ENCODE data around the gene STUB1. TPM values are rescaled to one million over a fixed set of nuclear protein-coding genes. Genes with fewer than 3 reads are reported as not detected.
A peak's percentile ranks its signal among the peaks of the same experiment; 100 is the strongest.

The STUB1 gene
- total RNA-seq, 2 experiments from 2014 or later, result 72.4 to 85.5 TPM

- Histone ChIP-seq H3K27ac (ENCODE audit: low read depth, low read length, poor library complexity, severe bottlenecking) (peak overlapping the region; percentile 77), H3K79me2 (ENCODE audit: insufficient read depth, low read depth, low read length) (peaks cover 8% of the 10 kb centered on the region; the same call in 1 of the 2 replicates), H3K9me2 (ENCODE audit: insufficient read depth, low read length) (no peaks in the 10 kb centered on the region), H3K4me1 (ENCODE audit: insufficient read depth, low read length, poor library complexity, severe bottlenecking) (peaks cover 47% of the 10 kb centered on the region), H4K20me1 (ENCODE audit: insufficient read depth, low read length) (no peaks in the 10 kb centered on the region), H3K9me3 (ENCODE audit: low read length) (no peaks in the 10 kb centered on the region), H2AFZ (ENCODE audit: low read length) (0 out of 2 replicates have a peak overlapping the region, but pooled peaks have one; percentile 47), H3K4me3 (ENCODE audit: low read depth, low read length, poor library complexity, severe bottlenecking) (peak overlapping the region; percentile 87), H3K4me2 (ENCODE audit: low read length) (peak overlapping the region; percentile 88), H3K36me3 (ENCODE audit: insufficient read depth, low read length) (peaks cover 8% of the 10 kb centered on the region; the same call in 1 of the 2 replicates)
- intact Hi-C loops (cut with micrococcal nuclease; ENCODE audit: unreplicated experiment), result no loop called here
- TF ChIP-seq EZH2phosphoT487 (IDR thresholded peaks at IDR 0.05; ENCODE audit: borderline replicate concordance, low read depth, low read length), result no peak
- no peak for TF ChIP-seq CTCF (conservative IDR thresholded peaks at IDR 0.05; ENCODE audit: low read length)
- DNase-seq (ENCODE audit: low spot score), result peak; percentile 89
- POLR2A ChIA-PET, result no interaction called here
- BruUV-seq (replicated peaks), result no TSS peak
- CTCF ChIA-PET (ENCODE audit: unreplicated experiment), result no interaction called here
Observed at GRCh38 chr16:637081-638018, 42.9 kb upstream of the STUB1 start.

GRCh38 chr16:638034-638543 lies 42.1 kb upstream of the STUB1 start:
- TF ChIP-seq EZH2phosphoT487 (IDR thresholded peaks at IDR 0.05; ENCODE audit: borderline replicate concordance, low read depth, low read length), result no peak
- TF ChIP-seq CTCF (conservative IDR thresholded peaks at IDR 0.05; ENCODE audit: low read length), result no peak
- intact Hi-C loops (cut with micrococcal nuclease; ENCODE audit: unreplicated experiment), result no loop called here
- H3K9me3 ChIP-seq (ENCODE audit: low read length), result no peaks in the 10 kb centered on the region
- peaks cover 51% of the 10 kb centered on the region for H3K4me1 ChIP-seq (ENCODE audit: insufficient read depth, low read length, poor library complexity, severe bottlenecking)
- H3K27ac ChIP-seq (ENCODE audit: low read depth, low read length, poor library complexity, severe bottlenecking), result peak overlapping the region; percentile 73
- no peak overlapping the region for H2AFZ ChIP-seq (ENCODE audit: low read length)
- no peak for DNase-seq (ENCODE audit: low spot score)
- no peaks in the 10 kb centered on the region for H3K9me2 ChIP-seq (ENCODE audit: insufficient read depth, low read length)
- no peak overlapping the region for H3K4me3 ChIP-seq (ENCODE audit: low read depth, low read length, poor library complexity, severe bottlenecking)
- H3K4me2 ChIP-seq (ENCODE audit: low read length), result peak overlapping the region; percentile 72; the same call in 1 of the 2 replicates
- H3K36me3 ChIP-seq (ENCODE audit: insufficient read depth, low read length), result peaks cover 8% of the 10 kb centered on the region; the same call in 1 of the 2 replicates
- no TSS peak for BruUV-seq (replicated peaks)
- H4K20me1 ChIP-seq (ENCODE audit: insufficient read depth, low read length), result no peaks in the 10 kb centered on the region
- ChIA-PET CTCF (ENCODE audit: unreplicated experiment) (no interaction called here), POLR2A (no interaction called here)
- H3K79me2 ChIP-seq (ENCODE audit: insufficient read depth, low read depth, low read length), result peaks cover 8% of the 10 kb centered on the region; the same call in 1 of the 2 replicates

All from OCI-LY7 (cell line).